Endometrium (tissue), 2 donors: ENCODE measurements around the gene SLC25A39.

Source experiments
- FAIRE-seq: peaks from 2 replicates; lab custom pipeline; 2012; peaks lifted over from hg19 to GRCh38; lab: Jason Lieb, UNC
- donor health status: control.
- donor health status: control.

SLC25A39 gene

DNA sequence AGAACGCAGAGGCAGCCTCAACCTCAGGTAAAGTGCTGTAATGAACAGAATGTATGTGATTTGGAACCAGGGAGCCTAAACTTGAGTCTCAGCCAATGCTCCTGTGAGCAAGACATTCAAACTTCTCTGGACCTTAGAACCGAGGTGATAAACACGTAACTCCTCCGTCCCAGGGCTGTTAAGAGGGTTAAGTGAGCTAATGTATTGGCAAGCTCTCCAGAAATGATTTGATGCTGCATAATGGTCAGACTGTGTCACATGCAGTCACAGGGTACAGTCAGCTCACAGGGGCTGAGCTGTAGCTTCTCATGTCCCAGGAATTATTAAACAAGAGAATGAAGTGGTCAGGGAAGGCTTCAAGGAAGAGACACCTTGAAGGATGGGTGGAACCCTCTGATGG, 46.6 kb downstream of the SLC25A39 start:
- FAIRE-seq, result no peak

DNA sequence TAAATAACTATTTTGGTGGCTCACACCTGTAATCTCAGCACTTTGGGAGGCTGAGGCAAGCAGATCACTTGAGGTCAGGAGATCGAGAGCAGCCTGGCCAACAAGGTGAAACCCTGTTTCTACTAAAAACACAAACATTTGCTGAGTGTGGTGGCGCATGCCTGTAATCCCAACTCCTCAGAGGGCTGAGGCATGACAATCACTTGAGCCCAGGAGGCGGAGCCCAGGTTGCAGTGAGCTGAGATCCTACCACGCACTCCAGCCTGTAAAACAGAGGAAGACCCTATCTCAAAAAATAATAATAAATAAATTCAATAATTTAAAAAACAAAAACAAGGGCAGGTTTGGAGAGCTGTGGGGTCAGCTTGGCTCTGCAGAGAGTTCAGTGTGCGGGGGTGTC, 51.0 kb downstream of the SLC25A39 start:
- FAIRE-seq, result no peak

DNA sequence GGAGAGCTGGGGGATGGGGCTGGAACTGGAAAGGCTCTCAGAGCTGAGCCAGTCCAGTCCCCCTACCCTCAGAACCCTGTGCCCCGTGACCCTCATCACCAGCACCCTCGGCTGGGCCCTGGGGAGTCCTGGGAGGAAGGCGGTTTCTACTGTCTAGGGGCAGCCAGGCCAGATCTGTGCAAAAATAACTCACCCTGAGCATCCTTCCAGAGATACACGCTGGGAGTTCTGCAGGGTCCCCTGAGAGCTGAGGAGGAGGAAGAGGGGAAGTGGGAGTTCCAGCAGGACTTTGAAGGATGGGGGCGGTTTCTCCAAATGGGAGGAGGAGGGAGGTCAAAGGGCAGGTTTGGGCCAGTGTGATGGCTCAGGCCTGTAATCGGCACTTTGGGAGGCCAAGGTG, 51.7 kb downstream of the SLC25A39 start:
- FAIRE-seq, result no peak

DNA sequence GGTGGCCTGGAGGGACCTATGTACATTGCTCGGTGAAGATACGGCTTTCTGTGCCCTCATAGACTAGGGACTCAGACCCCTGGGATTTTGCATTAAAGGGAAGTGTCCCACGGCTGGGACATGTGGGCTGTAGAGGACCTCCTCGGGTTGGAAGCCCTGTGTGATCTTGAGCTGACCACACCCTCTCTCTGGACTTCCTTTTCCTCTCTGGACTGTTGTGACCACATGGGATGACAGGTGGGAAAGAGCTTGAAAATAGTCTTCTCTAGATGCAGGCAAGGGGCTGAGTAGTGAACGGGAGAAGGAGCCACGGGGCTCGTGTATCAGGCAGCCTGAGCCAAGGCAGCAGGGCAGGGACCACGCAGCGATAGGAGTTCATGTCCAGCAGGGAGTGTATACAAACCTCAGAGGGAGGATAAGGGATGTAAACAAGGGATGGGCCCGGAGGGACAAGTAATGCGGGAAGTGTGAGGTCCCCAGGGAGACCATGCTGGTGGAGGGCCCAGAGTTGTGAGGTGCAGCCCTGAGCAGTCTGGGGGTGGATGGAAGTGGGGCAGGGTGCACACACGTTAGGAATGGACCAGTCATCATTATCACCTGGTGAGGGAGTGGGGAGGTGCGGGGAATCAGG, 52.2 kb downstream of the SLC25A39 start:
- FAIRE-seq, result no peak
